Peyer's patch (tissue), 4 donors: Measurements from ENCODE around the gene NDUFAF8.

Experiments used
- POLR2A ChIP-seq, 2 donors: fragments of 450-650 bp; IDR thresholded peaks; one replicate each; pipeline ENCODE4 v1.5.1; 2017; ENCODE audit warnings: antibody characterized with exemption in 2 of 2, mild to moderate bottlenecking in 2 of 2, moderate library complexity in 2 of 2
- TF ChIP-seq, protein P1 (sequence below), 6 experiments: fragments of 450-650 bp in 4 of 6; fragments of 200-600 bp in 2 of 6; sonication (generic) in 1 of 6; IDR thresholded peaks; one replicate each; pipeline ENCODE4 v1.5.1; 2017 to 2019; ENCODE audit warnings: antibody characterized with exemption in 6 of 6, mild to moderate bottlenecking in 3 of 6, moderate library complexity in 1 of 6

GRCh38 chr17:81229666-81229920, 9.5 kb upstream of the NDUFAF8 start:
- TF ChIP-seq POLR2A (IDR thresholded peaks at IDR 0.05): no peak
- TF ChIP-seq, protein P1, sequence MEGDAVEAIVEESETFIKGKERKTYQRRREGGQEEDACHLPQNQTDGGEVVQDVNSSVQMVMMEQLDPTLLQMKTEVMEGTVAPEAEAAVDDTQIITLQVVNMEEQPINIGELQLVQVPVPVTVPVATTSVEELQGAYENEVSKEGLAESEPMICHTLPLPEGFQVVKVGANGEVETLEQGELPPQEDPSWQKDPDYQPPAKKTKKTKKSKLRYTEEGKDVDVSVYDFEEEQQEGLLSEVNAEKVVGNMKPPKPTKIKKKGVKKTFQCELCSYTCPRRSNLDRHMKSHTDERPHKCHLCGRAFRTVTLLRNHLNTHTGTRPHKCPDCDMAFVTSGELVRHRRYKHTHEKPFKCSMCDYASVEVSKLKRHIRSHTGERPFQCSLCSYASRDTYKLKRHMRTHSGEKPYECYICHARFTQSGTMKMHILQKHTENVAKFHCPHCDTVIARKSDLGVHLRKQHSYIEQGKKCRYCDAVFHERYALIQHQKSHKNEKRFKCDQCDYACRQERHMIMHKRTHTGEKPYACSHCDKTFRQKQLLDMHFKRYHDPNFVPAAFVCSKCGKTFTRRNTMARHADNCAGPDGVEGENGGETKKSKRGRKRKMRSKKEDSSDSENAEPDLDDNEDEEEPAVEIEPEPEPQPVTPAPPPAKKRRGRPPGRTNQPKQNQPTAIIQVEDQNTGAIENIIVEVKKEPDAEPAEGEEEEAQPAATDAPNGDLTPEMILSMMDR (IDR thresholded peaks at IDR 0.05): no peak
